HG02642 (cell line): ENCODE data around the gene FARSB.

Source experiments
- ATAC-seq: cut with Tn5 transposase; IDR thresholded peaks from one replicate; pipeline ENCODE4 v1.9.1; 2021; ENCODE audit warnings: mild to moderate bottlenecking; ENCODE audit not compliant: unreplicated experiment, poor library complexity

FARSB gene

DNA sequence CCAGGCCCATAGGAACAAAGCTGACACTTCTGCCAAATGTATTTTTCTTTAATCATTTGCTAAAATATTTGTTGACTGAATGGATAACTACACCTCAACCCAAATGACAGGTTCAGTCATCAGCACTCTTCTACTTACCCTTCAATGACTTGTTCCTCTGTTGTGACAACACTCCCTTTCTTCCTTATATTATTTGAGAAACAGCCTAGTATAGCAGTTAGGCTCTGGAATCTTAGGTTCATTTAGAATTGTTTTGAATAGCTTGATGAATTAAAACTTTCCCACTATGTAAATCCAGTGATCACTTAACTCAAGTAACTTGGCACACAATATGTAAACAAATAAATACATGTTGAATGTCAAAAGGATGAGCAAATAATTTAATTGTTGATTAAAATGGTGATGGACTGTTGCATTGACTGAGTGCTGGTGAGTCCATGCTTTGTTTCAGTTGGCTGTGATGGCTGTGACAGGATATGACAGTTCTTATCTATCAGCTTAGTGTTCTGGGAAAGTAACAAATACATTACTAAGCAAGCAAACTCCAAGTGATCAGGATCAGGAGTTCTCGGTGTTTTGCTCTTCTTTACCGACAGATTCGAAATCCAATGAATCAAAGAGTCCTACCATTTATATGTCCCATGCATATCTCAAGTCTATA lies 12.7 kb upstream of the FARSB start:
- ATAC-seq, result no peak

DNA sequence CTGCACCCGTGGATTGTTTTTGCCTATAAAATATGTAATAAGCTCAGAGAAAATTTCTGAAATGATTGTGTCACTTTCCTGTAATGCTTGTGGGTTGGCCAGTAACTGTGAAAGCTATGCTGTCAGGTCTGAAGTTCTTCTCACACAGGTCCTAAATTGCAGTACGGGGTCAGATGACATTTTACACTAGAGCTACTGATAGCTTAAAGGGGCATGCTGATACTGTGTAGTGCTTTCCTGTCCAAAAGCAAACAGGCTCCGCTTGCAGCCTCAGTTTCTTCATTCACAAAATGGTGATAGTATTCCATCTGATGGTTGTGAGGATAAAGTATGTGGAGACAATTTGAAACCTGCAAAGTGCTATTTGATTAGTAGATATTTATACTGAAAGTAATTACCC lies 7.6 kb upstream of the FARSB start:
- ATAC-seq, result no peak

DNA sequence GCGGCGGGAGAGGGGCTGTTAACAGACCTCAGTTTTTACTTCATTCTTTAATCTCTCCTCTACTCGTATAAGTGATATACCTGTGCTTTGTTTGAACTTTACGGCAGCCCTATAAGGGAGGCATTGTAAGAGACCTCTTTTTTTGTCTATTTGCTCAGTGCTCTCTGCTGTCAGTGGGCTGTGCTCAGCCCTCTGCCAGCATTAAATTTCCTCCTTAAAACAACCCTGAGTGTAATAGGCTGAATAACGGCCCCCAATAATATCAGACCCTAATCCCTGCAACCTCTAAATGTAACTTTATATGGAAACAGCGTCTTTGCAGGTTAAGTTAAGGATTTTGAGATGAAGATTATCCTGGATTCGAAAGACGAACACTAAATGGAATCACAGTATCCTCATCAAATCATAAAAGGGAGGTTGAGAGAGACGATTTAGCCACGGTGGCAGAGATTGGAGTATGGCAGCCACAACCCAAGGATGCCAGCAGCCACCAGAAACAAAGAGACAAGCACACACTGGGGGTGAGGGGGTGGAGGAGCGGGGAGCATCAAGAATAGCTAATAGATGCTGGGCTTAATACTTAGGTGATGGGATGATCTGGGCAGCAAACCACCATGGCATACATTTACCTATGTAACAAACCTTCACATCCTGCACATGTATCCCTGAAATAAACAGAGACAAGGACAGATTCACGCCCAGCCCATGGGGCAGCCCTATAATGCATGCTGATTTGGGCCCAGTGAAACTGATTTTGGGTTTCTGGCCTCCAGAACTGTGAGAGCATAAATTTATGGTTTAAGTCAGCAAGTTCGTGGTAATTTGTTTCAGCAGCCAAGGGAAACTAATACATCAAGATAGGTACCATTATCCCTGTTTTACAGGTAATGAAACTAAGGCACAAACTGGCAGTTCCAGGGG lies 894 bp upstream of the FARSB start:
- peak; percentile 22 for ATAC-seq

DNA sequence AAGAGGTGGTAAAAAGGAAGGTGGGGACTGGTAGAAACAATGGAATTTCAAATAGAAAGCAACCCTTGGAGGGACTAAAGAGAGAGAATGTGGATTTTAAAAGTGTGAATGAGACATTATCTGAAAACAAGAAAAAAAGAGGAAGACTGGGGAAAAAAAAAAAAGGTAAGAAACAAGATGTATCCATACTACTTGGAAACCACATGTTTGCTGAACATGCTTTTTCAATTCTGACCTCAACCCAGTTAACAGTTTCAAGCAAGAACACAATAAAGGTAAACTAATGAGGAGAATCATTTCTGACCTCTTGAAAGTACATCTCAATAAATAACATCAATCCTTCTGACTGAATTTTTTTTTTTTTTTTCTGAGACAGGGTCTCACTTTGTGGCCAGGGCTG lies 2.6 kb downstream of the FARSB start:
- no peak for ATAC-seq

DNA sequence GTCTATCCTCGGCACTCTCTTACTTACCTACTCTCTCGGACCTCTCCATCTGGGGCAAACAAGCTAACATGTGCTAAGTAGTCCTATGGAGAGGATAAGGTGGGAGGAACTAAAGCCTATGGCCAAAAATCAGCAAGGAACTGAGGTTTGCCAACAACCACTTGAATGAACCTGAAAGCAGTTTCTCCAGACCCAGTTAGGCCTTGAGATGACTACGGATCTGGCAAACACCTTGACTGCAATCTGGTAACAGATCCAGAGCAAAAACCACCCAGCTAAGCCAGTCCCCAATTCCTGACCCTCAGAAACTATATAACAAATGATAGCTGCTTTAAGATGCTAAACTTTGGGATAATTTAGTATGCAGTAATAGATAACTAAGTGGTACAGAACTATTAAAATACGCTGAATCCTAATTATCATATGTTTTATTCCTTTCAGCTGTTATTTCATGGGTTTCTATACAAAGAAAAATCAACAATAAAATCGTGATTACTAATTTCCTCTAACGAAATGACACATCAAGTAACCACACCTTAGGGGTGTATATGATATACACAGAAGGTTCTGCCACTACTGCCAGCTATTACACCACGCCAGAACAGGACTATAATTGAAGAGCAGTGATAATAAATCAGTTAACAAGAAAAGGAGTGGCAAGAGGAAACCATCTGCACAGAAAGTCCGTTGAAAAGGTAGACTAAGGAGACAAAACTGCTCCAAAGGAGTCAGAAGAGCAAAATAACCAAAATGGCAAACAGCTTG lies 3.2 kb downstream of the FARSB start:
- no peak for ATAC-seq

DNA sequence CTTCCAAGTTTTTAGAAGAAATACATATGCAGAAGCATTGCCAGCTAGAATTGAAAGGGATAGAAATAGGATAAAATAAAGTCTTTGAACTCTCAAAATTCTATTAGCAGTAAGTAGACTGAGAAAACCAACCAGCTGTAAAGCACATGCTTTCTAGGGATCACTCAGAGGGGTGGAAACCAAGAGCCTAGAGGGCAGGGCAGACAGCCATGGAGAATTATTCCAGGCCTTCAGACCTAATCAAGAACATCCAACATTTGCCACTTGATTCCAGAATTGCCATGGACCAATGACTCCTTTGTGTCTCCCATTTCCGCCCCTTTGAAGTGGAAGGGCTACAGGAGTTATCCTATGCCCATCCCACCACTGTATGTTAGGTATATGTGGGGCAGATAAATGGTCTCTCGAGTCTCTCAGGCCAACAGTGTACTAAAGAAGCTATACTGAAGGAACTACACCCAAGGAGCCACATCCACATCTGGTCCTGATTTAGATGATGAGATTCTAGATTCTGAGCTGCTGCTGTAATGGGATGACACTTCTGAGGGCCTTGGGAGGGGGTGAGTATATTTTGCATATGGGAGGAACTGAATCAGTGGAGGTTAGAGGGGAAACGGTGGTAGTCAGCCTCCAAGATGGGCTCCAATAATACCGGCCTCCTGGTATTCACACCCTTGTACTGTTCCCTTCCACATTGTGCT lies 4.0 kb downstream of the FARSB start:
- ATAC-seq, result no peak

DNA sequence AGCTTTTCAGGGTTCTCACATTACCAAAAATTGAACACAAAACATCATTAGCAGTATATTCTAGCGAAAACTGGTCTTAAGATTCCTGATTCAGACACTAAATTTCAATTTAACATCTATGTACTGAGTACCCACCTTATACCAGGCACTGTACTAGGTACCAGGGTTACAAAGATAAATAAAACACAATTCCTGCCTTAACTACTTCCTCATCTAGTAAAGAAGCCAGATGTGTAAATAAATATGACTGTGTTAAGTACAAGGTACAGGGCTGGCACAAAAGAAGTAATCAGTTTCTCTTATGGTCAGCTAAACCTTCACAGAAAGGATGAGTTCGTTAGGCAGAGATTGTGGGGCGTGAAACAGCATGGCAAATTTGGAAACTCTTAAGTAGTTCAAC lies 6.1 kb downstream of the FARSB start:
- ATAC-seq, result no peak

DNA sequence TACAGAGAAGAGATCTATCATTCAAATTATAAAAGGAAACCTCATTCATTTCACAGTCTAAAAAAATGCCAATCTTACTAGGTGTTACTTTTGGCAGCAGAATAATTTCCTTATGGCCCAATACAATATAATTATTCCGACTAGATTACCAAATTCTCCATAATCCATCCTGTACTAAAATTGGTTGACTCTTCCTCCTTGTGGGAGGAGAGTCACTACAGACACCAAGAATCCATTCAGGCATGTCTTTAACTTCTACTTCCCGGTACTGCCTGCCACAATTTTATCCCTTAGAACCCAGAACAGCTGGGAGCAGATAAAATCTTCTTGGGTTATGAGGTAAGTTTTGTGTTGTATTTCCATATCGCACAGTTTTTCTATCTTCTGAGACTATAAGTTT lies 9.9 kb downstream of the FARSB start:
- ATAC-seq, result no peak

DNA sequence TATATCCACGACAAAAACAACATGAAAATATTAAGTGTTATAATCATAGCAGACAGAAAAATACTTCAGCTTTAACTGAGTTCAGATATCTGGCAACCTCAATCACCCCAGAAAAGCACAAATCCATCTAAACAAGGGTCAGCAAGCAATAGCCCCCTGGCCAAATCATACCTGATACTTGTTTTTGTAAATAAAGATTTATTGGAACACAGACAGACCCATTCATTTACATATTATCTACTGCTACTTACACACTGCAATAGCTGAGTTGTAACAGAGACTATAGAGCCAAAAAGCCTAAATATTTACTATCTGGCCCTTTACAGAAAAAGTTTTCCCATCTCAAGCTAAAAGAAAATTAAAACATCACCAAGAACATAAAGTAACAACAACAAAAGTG lies 12.8 kb downstream of the FARSB start:
- no peak for ATAC-seq

DNA sequence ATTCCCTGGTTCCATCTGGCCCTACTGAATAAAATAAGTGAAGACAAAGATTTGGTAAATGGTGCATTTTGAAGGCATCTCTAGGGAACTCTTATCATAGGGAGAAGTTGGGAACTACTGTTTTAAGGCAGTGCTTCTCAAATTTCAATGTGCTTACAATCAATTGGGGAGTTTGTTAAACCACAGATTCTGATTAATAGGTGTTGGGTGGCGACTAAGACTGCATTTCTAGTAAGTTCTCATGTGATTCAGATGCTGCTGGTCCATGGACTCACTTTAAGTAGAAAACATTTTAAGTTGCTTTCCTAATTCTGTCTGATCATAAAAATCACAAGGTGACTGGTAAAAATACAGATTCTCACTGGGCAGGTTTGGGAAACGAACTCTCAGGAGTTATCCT lies 14.6 kb downstream of the FARSB start:
- no peak for ATAC-seq

DNA sequence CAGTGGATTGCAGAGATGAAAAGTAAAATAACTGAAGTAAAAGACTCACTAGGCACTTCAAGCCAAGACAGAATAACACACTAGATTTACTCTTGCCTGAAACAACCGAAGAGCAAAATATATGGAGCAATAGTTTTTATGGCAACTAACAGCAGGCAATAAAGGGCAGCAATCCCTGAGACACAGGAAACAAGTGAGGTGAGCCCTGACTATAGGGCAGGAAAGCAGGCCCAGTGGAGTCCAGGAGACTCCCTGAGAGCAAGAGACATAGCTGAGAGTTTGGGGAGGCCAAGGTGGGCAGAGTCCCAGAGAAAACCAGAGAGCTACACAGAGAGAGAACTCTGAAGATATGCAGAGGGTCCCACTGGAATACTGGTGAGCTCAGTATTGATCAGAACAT lies 18.8 kb downstream of the FARSB start:
- ATAC-seq, result no peak

DNA sequence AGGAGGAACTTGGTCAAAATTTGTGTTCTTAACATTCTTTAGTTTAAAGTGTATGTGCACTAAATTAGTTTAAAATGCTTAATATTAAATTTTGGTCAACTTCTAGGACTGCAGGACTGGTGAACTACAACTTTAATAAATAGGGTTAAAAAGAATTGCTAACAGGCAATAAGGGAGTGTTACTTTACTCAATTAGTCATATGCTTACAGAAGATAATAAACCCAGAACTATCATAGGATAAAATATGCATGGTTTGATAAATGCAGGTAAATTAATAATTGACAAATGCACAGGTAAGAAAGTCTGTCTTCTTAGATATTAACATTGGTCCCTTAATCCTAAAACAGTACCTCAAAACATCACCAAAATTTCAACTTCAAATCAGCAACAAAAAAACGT lies 20.6 kb downstream of the FARSB start:
- no peak for ATAC-seq

DNA sequence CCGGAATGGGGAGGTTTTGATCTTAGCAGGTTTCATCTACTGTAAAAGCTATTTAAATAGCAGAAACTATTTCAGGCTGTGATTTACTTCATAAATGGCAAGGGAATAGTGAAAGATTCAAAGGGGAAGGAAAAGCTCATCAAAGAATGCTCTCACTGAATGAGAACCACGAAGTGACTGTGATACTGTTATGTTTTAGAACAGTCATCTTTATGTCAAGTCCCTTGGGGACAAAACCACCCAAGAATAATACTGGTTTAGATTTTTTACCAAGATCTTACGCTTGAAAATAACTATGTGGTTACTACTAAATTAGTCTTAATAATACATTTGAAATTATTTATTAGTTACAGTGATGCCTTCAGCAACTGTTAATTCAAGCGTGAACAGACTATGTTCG lies 28.1 kb downstream of the FARSB start:
- ATAC-seq, result no peak

DNA sequence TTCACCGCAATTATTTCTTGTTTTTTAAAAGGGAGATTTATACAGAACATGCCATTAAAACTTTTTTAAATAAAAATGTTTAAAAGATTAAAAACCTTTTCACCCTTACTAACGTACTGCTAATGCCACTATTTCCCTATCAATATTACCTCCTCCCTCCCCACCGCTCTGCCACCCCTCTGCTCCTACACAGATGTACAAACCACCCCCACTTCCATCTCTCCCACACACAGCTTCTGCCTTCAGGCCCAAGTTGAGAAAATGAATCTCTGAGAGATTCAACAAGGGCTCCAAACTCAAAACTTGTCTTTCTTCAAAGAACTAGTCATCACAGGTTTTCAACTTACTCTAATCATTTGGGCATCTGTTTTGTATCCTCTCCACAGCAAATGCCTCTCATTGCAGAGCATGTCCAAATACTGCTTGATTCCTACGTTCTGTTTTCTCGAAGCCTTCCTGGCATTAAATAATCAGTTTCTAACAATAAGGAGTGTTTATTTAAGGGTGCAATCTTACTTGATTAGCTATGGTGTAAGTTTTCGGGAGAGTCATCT lies 32.1 kb downstream of the FARSB start:
- no peak for ATAC-seq

DNA sequence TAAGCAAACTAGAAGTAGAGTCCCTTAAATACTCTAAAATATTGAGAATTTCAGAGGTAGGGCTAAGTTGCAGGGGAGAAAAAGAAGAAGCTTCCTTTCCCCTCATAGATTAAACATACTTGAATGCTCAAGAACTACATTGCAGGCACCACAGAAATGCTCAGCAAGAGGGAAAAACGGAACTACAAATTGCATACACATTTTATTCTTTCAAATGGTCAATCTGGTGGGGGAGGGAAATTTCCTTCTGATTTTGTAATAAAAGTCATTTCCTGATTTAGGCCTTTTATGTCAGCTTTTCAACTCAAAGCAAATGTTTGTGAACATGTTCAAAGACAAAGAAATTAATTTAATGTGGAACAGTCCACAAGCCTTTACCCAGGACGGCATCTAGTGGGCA lies 33.0 kb downstream of the FARSB start:
- ATAC-seq, result no peak

DNA sequence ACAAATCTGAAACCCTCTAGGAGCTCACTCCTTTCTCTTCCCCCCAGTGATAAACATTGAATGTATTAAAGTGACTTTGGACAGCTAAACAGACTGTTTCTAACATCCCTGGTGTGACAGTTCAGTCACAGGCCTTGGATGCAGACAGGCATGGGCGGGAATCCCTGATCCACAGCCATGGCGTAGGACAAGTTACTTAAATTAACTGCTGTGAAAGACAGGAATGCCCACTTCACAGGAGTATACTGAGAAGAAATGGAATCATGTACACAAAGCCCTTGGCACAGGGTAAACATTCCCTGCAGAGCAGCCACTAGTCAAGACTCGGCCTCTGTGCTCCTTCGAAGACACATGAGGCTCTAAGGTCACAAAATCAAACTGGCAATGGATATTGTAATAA lies 34.0 kb downstream of the FARSB start:
- ATAC-seq, result no peak

DNA sequence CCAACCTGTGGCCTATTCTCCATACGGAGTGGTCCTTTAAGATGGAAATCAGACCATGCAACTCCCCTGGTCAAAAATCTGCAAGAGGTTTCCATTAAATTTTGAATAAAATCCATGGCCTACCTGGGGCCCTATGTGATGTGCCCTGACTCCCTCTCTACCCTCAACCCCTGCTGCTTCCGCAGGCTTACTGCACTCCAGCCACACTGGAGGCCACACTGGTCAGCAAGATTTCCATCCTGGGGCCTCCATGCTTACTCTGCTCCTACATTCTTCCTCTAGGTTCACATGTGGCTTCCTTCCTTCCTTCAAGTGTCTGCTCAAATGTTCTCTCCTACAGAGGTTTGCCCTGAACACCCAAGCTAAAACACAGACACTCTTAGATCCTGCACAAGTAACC lies 40.6 kb downstream of the FARSB start:
- ATAC-seq, result no peak

DNA sequence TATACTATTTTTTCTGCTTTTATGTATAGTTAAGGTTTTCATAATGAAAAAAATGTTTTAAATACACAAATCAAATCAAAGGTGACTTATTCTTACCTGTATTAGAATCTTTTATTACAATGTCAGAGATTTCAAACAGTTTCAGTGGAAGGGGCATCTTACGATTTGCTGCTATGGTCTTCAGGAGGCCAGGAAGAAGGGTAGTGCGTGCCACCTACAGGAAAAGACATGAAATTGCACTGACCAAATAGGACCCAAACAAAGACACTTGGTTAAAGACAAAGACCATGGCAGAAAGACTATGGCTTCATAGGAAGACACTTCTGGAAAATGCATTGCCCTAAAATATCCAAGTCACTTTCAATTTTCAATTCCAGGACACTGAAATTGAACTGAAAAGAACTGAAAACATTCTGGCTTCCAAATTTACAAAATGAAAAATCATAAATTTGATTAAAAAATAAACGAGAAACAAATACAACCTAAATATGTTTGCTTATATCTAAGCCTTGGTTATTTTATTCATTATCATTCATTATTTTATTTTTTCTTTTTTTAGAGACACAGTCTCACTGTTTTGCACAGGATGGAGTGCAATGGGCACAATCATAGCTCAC lies 42.1 kb downstream of the FARSB start:
- ATAC-seq, result peak; percentile 91

DNA sequence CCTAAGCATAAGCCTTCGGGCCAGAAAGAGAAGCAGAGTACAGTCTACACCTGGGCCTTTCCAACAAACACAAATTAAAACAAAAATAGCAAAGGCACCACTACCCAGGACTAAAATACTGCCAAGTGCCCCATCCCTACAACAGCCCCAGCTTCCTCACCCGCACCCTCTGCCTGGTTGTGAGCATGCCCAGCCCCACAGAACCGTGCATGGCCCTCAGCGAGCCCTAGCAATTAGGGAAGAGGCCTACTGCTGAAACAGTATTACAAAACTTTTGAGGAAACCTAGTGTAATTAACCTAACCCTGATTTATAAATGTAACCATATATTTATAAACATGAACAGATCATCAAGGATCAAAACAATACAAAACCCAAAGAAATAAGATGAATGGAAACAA lies 44.2 kb downstream of the FARSB start:
- no peak for ATAC-seq

DNA sequence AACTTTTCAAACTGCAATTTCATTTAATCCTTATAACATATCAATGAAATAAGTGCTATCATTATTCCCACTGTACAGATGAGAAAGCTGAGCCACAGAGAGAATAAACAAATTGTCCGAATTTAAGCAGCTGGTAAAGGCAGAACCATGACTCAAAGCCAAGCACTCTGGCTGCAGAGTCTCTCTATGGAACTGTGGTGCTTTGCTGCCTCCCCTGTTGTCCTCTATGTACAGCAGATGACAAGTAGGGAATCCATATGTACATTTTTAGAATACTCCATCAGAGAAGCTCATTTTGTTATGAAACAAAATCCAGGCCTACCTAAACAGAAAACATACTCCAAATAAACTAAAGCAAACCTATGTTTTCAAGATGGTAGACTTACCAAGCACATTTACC lies 45.1 kb downstream of the FARSB start:
- ATAC-seq, result no peak
